ENCODE results near the gene CDH2.

CDH2 gene

DNA sequence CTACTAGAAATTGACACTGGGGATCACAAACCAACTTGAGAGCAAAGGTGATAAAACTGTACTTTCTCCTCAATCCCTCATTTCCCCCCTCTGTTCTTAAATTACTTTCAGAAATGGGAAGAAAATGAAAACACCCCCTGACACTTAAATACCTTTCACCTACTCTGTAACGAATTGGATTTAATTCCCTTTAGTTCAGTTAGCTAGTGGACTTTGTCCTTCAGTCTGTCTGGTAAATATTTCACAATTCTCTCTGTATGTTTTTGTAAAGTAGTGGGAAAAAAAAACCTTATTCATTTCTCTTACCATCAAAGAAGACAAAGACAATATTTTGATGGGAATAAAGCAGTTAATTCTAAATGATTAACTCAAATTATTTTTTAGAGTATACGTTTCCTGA, 85.7 kb downstream of the CDH2 start:
- TF ChIP-seq, protein P1, sequence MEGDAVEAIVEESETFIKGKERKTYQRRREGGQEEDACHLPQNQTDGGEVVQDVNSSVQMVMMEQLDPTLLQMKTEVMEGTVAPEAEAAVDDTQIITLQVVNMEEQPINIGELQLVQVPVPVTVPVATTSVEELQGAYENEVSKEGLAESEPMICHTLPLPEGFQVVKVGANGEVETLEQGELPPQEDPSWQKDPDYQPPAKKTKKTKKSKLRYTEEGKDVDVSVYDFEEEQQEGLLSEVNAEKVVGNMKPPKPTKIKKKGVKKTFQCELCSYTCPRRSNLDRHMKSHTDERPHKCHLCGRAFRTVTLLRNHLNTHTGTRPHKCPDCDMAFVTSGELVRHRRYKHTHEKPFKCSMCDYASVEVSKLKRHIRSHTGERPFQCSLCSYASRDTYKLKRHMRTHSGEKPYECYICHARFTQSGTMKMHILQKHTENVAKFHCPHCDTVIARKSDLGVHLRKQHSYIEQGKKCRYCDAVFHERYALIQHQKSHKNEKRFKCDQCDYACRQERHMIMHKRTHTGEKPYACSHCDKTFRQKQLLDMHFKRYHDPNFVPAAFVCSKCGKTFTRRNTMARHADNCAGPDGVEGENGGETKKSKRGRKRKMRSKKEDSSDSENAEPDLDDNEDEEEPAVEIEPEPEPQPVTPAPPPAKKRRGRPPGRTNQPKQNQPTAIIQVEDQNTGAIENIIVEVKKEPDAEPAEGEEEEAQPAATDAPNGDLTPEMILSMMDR (IDR thresholded peaks at IDR 0.05) = no peak

DNA sequence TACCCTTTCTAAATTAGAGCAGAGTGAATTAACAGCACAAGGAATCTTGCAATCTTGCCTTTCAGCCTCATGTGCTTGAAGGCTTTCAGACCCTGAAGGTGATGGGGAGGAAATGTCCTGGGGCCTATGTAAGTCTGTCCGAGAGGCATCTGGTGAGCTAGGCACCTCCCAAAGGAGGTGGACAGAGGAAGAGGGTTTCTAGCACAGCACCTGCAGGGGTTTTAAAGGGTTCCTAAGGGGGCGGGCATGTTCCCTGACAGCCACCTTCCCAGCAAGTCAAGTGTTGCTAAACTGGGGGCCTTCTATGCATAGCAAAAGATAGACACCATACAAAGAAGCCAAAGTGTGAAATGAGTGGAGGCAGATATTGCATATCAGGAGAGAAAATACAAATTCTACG, 88.5 kb downstream of the CDH2 start:
- TF ChIP-seq, protein P1 (IDR thresholded peaks at IDR 0.05) = no peak

DNA sequence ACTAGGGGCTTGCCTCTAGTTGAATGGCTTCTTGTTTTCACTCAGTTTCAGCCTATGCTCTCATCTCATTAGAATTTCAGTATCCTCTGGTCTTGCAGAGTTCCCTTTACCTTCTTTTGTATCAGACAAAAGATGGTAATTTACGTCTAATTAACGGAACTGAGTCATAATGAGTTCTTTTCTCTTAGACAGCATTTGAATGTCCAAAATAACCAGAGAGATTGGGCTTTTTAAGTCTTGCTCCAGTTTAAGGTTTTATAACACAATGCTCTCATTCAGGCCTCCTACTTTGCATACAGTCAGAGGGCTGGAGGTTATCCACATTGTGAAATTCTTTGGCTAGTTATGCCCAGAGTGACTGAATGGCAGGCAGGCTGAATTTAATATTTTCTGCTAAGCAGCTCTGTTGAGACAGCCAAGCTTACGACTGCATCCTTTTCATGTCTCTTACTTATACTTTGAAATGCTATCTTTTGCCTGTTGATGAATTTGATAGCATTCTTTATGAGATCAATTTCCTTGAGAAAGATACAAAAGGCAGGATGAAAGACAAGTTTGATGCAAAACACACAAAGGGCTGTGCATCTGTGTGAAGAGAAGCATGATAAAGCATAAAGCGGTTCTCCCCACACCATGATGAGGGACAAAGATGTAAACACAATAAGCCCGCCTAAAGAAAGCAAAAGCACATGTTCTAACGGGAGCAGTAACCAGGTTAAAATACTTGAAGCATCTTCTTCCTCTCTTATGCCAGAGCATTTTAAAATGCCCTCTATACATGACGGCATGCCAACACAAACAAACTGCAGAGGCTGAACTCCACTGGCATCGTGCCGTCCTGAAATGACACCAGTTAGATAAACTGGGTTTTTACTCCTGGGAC, 90.0 kb downstream of the CDH2 start:
- TF ChIP-seq, protein P1 (IDR thresholded peaks at IDR 0.05) = no peak

DNA sequence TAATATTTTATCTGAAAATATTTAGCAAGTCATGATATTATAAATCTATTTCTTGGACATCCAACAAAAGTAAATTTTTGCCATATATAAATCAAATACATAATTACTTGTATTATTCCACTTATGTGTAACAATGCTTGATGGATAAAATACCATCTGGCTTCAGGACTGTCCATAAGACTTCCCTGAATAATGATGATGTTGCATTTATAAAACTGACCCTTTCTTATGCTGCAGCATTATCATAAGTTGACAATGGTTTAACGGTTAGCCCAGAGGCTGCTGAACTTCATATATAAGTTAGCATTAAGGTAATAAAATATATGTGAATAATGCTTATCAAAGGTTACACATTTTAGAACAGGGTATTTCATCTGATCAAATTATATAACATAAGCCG, 95.4 kb downstream of the CDH2 start:
- TF ChIP-seq, protein P1 (IDR thresholded peaks at IDR 0.05) = no peak

DNA sequence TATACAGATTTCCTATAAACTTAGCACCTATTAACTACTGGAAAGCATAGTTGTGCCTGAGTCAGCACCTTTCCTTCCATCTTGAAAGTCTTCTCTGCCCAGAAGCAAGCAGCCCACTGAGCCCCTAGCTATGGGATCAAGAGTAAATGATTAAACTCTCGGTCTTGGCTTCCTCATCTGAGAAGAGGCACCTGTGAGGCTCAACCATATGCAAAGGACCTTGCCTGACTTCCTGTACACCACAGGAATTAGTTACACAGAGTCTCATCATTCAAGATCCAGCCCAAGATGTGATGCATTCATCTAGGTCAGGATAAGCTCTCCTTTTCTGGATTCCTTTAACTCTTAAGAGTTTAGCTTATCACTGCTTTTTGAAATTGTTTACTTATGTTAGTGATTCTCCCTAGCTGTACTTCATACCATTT, 96.0 kb downstream of the CDH2 start:
- TF ChIP-seq, protein P1 (IDR thresholded peaks at IDR 0.05) = no peak

DNA sequence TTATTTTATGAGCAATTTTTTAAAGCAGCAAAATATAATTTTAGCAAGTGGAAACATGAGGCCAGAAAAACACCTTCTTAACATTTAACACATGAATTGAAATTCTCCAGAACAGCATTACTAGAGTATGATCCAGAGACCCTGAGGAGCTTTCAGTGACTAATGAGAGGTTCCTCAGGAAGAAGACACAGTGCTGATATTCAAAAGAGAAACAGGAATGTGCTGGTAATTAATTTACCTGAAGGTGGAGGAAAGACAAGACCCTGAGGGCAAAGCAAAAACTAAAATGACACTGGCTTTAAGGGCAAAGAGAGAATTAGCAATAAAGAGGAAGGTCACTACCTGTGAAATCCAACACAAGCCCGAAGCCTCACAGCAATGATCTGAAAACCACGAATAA, 97.0 kb downstream of the CDH2 start:
- TF ChIP-seq, protein P1 (IDR thresholded peaks at IDR 0.05) = no peak

DNA sequence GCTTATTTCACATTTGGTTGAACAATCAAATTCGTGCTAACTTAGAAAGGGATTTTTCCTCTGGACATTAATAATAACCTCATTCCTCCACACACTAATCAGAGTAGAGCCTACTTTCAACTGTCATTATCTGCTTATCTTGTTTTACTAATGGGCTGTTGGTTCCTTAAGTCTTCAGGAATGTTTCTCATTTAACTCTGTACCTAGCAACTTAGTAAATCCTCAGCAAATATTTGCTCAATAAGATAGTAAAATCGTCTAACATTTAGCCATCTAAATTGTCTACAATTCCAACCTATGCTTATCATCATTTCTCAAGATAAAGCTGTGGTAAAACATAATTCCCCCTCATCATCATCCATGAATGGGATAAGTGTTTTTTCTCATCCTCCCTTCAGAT, 98.1 kb downstream of the CDH2 start:
- TF ChIP-seq, protein P1 (IDR thresholded peaks at IDR 0.05) = no peak

Measured in LNCAP (cell line).